ENCODE results near the gene FBXL2.

DNA sequence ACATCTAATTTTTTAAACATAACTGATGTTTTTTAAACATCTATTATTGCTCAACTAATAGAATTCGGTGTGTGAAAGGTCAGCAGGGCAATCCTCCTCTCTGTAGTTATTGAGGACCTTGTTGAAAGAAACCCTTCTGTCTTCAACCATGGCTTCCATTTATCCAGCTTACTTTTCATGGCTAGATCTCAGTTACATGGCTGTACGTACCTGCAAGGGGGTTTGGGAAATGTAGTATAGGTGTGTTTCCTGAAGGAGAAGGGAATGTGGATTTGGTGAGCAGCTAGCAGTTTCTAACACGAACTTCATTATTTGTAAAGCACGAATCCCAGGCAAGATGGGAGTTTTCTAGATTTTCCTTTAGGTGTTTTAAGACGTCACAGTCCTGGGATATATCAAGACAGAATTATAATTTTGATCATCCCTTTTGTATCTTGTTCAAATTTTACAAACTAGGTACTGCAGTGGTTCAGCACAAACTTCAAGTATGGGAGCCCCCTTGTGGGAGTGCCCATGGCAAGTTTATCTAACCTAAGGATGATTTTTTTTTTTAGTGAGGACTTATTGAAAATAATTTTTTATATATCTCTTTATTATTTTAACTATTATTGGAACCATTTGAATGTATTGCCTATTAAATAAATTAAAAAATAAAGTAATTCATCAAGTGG is 41.6 kb downstream of the FBXL2 start:
- TF ChIP-seq, protein P1, sequence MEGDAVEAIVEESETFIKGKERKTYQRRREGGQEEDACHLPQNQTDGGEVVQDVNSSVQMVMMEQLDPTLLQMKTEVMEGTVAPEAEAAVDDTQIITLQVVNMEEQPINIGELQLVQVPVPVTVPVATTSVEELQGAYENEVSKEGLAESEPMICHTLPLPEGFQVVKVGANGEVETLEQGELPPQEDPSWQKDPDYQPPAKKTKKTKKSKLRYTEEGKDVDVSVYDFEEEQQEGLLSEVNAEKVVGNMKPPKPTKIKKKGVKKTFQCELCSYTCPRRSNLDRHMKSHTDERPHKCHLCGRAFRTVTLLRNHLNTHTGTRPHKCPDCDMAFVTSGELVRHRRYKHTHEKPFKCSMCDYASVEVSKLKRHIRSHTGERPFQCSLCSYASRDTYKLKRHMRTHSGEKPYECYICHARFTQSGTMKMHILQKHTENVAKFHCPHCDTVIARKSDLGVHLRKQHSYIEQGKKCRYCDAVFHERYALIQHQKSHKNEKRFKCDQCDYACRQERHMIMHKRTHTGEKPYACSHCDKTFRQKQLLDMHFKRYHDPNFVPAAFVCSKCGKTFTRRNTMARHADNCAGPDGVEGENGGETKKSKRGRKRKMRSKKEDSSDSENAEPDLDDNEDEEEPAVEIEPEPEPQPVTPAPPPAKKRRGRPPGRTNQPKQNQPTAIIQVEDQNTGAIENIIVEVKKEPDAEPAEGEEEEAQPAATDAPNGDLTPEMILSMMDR (IDR thresholded peaks at IDR 0.05), result no peak
- TF ChIP-seq POLR2A (IDR thresholded peaks at IDR 0.05), result no peak
